HepG2 (cell line): ENCODE data around the gene SETD2. TPM values are rescaled to one million over a fixed set of nuclear protein-coding genes. Genes with fewer than 3 reads are reported as not detected.

Source experiments
- ATAC-seq: fragments of 200-7000 bp; cut with Tn5 transposase; 3 replicates; pipeline ENCODE4 v1.9.1; 2020; ENCODE audit warnings: mild to moderate bottlenecking, moderate library complexity
- BruUV-seq: library from RNA; stranded (reverse); fragments of 400-500 nt; replicated peaks from 2 replicates; lab custom pipeline; 2021; lab: Mats Ljungman, UMichigan
- CTCF ChIA-PET: fragments of 300-600 bp; formaldehyde crosslinking; extraction: SDS; loops from one replicate; lab custom pipeline; 2021; ENCODE audit warnings: low total read pairs, inconsistent platforms, low intra/inter-chr PET ratio; lab: Yijun Ruan, JAX
- POLR2A ChIA-PET: fragments of 350-600 bp; sonication (Branson Sonifier 250); formaldehyde crosslinking; loops from one replicate; lab custom pipeline; 2020; ENCODE audit warnings: antibody characterized with exemption, inconsistent platforms; lab: Yijun Ruan, JAX
- DNase-seq: peaks from one replicate; pipeline ENCODE4 v3.0.0-alpha.2; 2015; ENCODE audit warnings: low spot score
- FAIRE-seq: peaks from 3 replicates; lab custom pipeline; 2011; peaks lifted over from hg19 to GRCh38; lab: Jason Lieb, UNC
- H2AFZ ChIP-seq: one replicate; pipeline ENCODE4 v1.6.1; 2011; ENCODE audit warnings: low read length, inconsistent platforms
- H3K27ac ChIP-seq: fragments of 300-600 bp; 3 replicates; pipeline ENCODE4 v1.8.0; 2011; ENCODE audit warnings: mixed run types, mild to moderate bottlenecking, mixed read lengths, low read length, inconsistent platforms; ENCODE audit not compliant: insufficient read depth; ENCODE audit errors: extremely low read length
- H3K27me3 ChIP-seq, 2 experiments: fragments of 200-600 bp in 1 of 2; 2 replicates in 1 of 2; 3 replicates in 1 of 2; pipeline versions ENCODE4 v1.6.0 to v1.8.0; 2011; ENCODE audit warnings: low read length in 2 of 2, mild to moderate bottlenecking in 2 of 2, moderate library complexity in 2 of 2, inconsistent platforms in 1 of 2; ENCODE audit not compliant: insufficient read depth in 2 of 2, control insufficient read depth in 1 of 2
- H3K36me3 ChIP-seq, 2 experiments: fragments of 200-600 bp in 1 of 2; replicated peaks in 1 of 2; 2 replicates in 1 of 2; 3 replicates in 1 of 2; pipeline versions ENCODE4 v1.5.1 to v1.8.0; 2011; ENCODE audit warnings: low read length in 2 of 2, inconsistent platforms in 1 of 2; ENCODE audit not compliant: insufficient read depth in 2 of 2, control insufficient read depth in 1 of 2
- H3K4me1 ChIP-seq: 2 replicates; pipeline ENCODE4 v1.5.1; 2012; ENCODE audit warnings: low read length, inconsistent platforms; ENCODE audit not compliant: insufficient read depth
- H3K4me2 ChIP-seq: 2 replicates; pipeline ENCODE4 v1.6.0; 2011; ENCODE audit warnings: low read depth, low read length, inconsistent platforms
- H3K4me3 ChIP-seq, 3 experiments: fragments of 200-600 bp in 1 of 3; sonication (generic), shearing (Covaris generic) in 1 of 3; replicated peaks in 1 of 3; 2 replicates each; pipeline ENCODE4 v1.5.1; 2011 to 2016; ENCODE audit warnings: low read length in 3 of 3, inconsistent platforms in 2 of 3, low read depth in 2 of 3, mild to moderate bottlenecking in 2 of 3, control low read depth in 1 of 3, mixed read lengths in 1 of 3; ENCODE audit not compliant: insufficient read depth in 1 of 3
- H3K79me2 ChIP-seq: one replicate; pipeline ENCODE4 v1.6.1; 2011; ENCODE audit warnings: low read length, inconsistent platforms; ENCODE audit not compliant: insufficient read depth
- H3K9ac ChIP-seq: 2 replicates; pipeline ENCODE4 v1.6.0; 2011; ENCODE audit warnings: mild to moderate bottlenecking, low read depth, low read length, inconsistent platforms; ENCODE audit not compliant: insufficient read depth
- H3K9me3 ChIP-seq: 2 replicates; pipeline ENCODE4 v1.5.1; 2012; ENCODE audit warnings: mild to moderate bottlenecking, low read length
- H4K20me1 ChIP-seq: 2 replicates; pipeline ENCODE4 v1.6.0; 2011; ENCODE audit warnings: inconsistent platforms, mild to moderate bottlenecking, low read length, moderate library complexity; ENCODE audit not compliant: insufficient read depth
- KLF9 ChIP-seq: IDR thresholded peaks from 2 replicates; pipeline ENCODE4 v1.6.1; 2016; ENCODE audit warnings: low read depth
- ONECUT2 ChIP-seq: sonication (generic); formaldehyde crosslinking; IDR thresholded peaks from 2 replicates; pipeline ENCODE4 v1.4.0; 2020; ENCODE audit warnings: missing genetic modification reagents
- RBFOX2 ChIP-seq: fragments of 200-400 bp; formaldehyde crosslinking; IDR thresholded peaks from 2 replicates; pipeline ENCODE4 v1.6.1; 2017; ENCODE audit warnings: low read depth, mild to moderate bottlenecking, low read length
- ZBTB42 ChIP-seq: sonication (generic); formaldehyde crosslinking; IDR thresholded peaks from 2 replicates; pipeline ENCODE4 v1.5.0; 2020; ENCODE audit warnings: mild to moderate bottlenecking, missing genetic modification reagents
- ZKSCAN1 ChIP-seq: fragments of 150-350 bp; IDR thresholded peaks from 2 replicates; pipeline ENCODE4 v1.6.1; 2014; ENCODE audit warnings: low read length
- ZMYM3 ChIP-seq: sonication (generic); formaldehyde crosslinking; IDR thresholded peaks from 2 replicates; pipeline ENCODE4 v1.5.1; 2020; ENCODE audit warnings: mild to moderate bottlenecking, missing genetic modification reagents
- ZNF124 ChIP-seq: sonication (generic); formaldehyde crosslinking; IDR thresholded peaks from 2 replicates; pipeline ENCODE4 v1.4.0; 2020; ENCODE audit warnings: missing genetic modification reagents
- ZNF180 ChIP-seq: sonication (generic); formaldehyde crosslinking; IDR thresholded peaks from 2 replicates; pipeline ENCODE4 v1.4.0; 2020; ENCODE audit warnings: low read depth, missing genetic modification reagents, borderline replicate concordance
- ZNF567 ChIP-seq: sonication (generic); formaldehyde crosslinking; IDR thresholded peaks from 2 replicates; pipeline ENCODE4 v1.8.1; 2023; ENCODE audit warnings: mild to moderate bottlenecking, missing genetic modification reagents, borderline replicate concordance
- ZNF616 ChIP-seq: sonication (generic); formaldehyde crosslinking; IDR thresholded peaks from 2 replicates; pipeline ENCODE4 v1.5.0; 2020; ENCODE audit warnings: low read depth, mild to moderate bottlenecking, missing genetic modification reagents
- ZNF746 ChIP-seq: sonication (generic); formaldehyde crosslinking; IDR thresholded peaks from 2 replicates; pipeline ENCODE4 v1.8.0; 2022; ENCODE audit warnings: mild to moderate bottlenecking, missing genetic modification reagents
- WGBS: methylation state at CpG from one replicate; pipeline ENCODE4 v1.1.6; 2017; ENCODE audit warnings: low lambda C conversion rate; 5-methylcytosine and 5-hydroxymethylcytosine counted together
- in situ Hi-C: cut with HindIII; loops from 2 replicates; pipeline ENCODE4 v1.10.0; 2017; ENCODE audit warnings: low pct_unique_long_range_greater_than_20kb; ENCODE audit not compliant: extremely low pct_ligation_motif_present
- intact Hi-C: fragments of 100-400 bp; cut with micrococcal nuclease; formaldehyde crosslinking; loops from one replicate; pipeline ENCODE4 v1.10.0; 2022; ENCODE audit not compliant: unreplicated experiment
- polyA plus RNA-seq, 8 experiments: library from polyadenylated mRNA; depleted of rRNA in 3 of 8; stranded (reverse) in 7 of 8; unstranded in 1 of 8; fragments of >200 nt; fragmentation: Illumina TruSeq in 4 of 8; extraction: Trizol in 4 of 8; gene quantifications; 2 replicates each; pipeline versions ENCODE4 v1.2.1 to v1.2.3, GENCODE V29; 2011 to 2016; ENCODE audit warnings: low read depth in 4 of 8, missing spikeins in 1 of 8, mixed read lengths in 1 of 8; ENCODE audit not compliant: insufficient read depth in 1 of 8
- total RNA-seq, 5 experiments: library from RNA; depleted of rRNA; stranded (reverse); fragments of >200 nt; fragmentation: Illumina TruSeq; extraction: Trizol; gene quantifications; 2 replicates each; pipeline ENCODE4 v1.2.3, GENCODE V29; 2016; ENCODE audit warnings: low read depth in 1 of 5
- TF ChIP-seq, protein P1 (sequence below): sonication (generic); formaldehyde crosslinking; IDR thresholded peaks from 2 replicates; pipeline ENCODE4 v1.4.0; 2020; ENCODE audit warnings: missing genetic modification reagents

SETD2 gene
- total and polyA plus RNA-seq, 2 of the 13 experiments (the other 11 are each of a cell fraction or from before 2014, with no cell fraction given), result 14.2 to 24.2 TPM

DNA sequence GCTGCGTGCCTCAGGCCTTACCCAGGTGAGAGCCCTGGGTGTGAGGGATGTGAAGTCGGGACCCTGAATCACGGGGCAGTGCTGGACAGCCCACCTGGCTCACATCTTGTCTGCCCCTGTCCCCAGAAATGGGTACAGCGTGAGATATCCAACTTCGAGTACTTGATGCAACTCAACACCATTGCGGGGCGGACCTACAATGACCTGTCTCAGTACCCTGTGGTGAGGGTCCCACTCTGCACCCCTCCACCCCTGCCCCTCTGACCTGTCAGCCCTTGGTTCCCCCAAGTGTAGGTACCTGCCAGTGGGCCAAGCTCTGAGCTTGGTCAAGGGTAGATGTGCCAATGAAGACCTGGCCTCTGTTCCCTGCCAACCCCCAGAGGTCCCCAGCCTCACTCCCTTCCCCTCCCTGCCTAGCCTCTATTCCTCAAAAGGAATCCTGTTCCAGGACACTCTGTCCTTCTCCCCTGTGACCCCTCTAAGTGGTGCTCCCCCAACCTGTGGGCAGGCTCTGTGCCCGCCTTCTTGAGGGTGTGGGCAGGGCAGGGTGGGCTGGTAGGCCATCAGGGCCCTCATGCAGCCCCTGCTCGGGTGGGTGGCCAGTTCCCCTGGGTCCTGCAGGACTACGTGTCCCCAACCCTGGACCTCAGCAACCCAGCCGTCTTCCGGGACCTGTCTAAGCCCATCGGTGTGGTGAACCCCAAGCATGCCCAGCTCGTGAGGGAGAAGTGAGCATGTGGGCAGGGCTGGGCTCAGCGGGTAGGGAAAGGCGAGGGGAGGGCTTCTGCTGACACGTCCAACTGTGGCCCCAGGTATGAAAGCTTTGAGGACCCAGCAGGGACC is 159.3 kb downstream of the SETD2 start:
- no peak for ATAC-seq
- H3K27ac ChIP-seq, result no peak overlapping the region
- FAIRE-seq, result no peak
- H2AFZ ChIP-seq, result no peak overlapping the region
- no peaks in the 10 kb centered on the region for H4K20me1 ChIP-seq
- 97% methylated on average over 4 of the region's 17 CpGs for WGBS
- peaks cover 8 to 28% of the 10 kb centered on the region in 2 experiments for H3K36me3 ChIP-seq
- ChIA-PET POLR2A (no interaction called here), CTCF (no interaction called here)
- no peak for TF ChIP-seq ZMYM3 (CRISPR knock-in tag)
- TF ChIP-seq ZNF746 (CRISPR knock-in tag), result no peak
- no peak for TF ChIP-seq KLF9
- no peak for TF ChIP-seq ONECUT2
- TF ChIP-seq ZNF180 (CRISPR knock-in tag), result no peak
- TF ChIP-seq, protein P1, sequence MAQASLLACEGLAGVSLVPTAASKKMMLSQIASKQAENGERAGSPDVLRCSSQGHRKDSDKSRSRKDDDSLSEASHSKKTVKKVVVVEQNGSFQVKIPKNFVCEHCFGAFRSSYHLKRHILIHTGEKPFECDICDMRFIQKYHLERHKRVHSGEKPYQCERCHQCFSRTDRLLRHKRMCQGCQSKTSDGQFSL (CRISPR knock-in tag), result no peak
- TF ChIP-seq ZNF616, result no peak
- TF ChIP-seq RBFOX2, result no peak
- TF ChIP-seq ZNF124 (CRISPR knock-in tag), result no peak
- TF ChIP-seq ZBTB42 (CRISPR knock-in tag), result no peak
- TF ChIP-seq ZKSCAN1, result no peak
- no peak for TF ChIP-seq ZNF567 (CRISPR knock-in tag)
- H3K9ac ChIP-seq, result no peak overlapping the region
- in situ Hi-C loops, result no loop called here
- BruUV-seq, result no TSS peak
- H3K4me3 ChIP-seq, result no peak overlapping the region
- H3K27me3 ChIP-seq, result no peaks in the 10 kb centered on the region
- intact Hi-C loops, result no loop called here
- no peaks in the 10 kb centered on the region for H3K9me3 ChIP-seq
- DNase-seq, result no peak
- H3K79me2 ChIP-seq, result no peaks in the 10 kb centered on the region
- H3K4me2 ChIP-seq, result no peak overlapping the region
- H3K4me1 ChIP-seq, result no peaks in the 10 kb centered on the region; the same call in 1 of the 2 replicates
